ENCODE measurements around the gene PBX3. TPM values are rescaled to one million over a fixed set of nuclear protein-coding genes. Genes with fewer than 3 reads are reported as not detected.

Gene PBX3
- total RNA-seq, 1 donor from 2014 or later: 74.2 TPM

DNA sequence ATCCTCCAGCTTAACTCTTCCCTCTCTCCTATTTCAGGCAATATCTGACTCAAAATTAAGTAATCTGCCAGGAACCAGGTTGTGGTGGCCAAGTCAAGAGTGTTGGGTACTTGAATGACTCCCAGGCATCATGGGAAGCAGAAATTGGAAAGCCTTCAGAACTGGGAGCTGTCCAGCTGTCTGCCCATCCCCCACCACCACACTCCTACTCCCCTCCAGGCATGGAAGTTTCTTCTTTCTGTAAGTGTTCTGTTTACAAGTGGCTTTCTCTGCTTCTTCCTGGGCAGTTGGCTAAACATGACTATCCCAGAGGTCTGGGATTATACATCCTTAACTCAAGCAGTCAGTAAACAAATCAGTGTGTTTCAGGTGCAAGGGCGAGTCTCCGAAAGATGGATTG is 14.6 kb upstream of the PBX3 start:
- no peak overlapping the region for H3K4me3 Mint-ChIP-seq

GRCh38 chr9:125739436-125739835 is 7.7 kb upstream of the PBX3 start:
- no peaks in the 10 kb centered on the region for H3K9me3 Mint-ChIP-seq
- H3K27me3 Mint-ChIP-seq (ENCODE audit: low read depth): peaks cover 12% of the 10 kb centered on the region
- no peak for TF ChIP-seq CTCF (IDR thresholded peaks at IDR 0.05; ENCODE audit: unreplicated experiment)
- no peak overlapping the region for H3K4me3 Mint-ChIP-seq
- no peak overlapping the region for H3K27ac Mint-ChIP-seq
- DNase-seq (ENCODE audit: low spot score in 2 of 2, unreplicated experiment in 2 of 2): no peak
- no peaks in the 10 kb centered on the region for H3K36me3 Mint-ChIP-seq
- H3K4me1 Mint-ChIP-seq: no peaks in the 10 kb centered on the region

More for the DNA sequence above, 14.6 kb upstream of the PBX3 start:
- Mint-ChIP-seq H3K27ac (no peak overlapping the region), H3K27me3 (ENCODE audit: low read depth) (peaks cover 29% of the 10 kb centered on the region), H3K36me3 (no peaks in the 10 kb centered on the region), H3K9me3 (no peaks in the 10 kb centered on the region), H3K4me1 (no peaks in the 10 kb centered on the region)
- no peak for TF ChIP-seq CTCF (IDR thresholded peaks at IDR 0.05; ENCODE audit: unreplicated experiment)
- peak in 1 of 2 experiments; percentile 50 for DNase-seq (ENCODE audit: low spot score in 2 of 2, unreplicated experiment in 2 of 2)

DNA sequence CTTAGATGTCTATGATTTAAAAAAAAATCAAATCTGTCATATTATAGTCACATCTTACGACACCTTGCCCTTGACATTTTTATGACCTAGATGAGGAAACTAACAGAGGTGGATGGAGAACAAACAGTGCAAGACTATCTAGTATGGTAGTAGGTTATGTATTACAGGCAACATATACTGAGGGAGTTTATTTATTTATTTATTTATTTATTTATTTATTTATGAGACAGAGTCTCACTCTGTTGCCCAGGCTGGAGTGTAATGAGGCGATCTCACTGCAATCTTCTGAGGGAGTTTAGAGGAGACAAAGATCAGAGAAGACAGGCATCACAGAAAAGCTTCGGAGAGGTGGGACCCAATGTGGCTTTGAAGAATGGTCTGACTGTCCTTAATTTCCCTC is 4.5 kb upstream of the PBX3 start:
- Mint-ChIP-seq H3K4me3 (no peak overlapping the region), H3K27ac (no peak overlapping the region), H3K36me3 (no peaks in the 10 kb centered on the region)

DNA sequence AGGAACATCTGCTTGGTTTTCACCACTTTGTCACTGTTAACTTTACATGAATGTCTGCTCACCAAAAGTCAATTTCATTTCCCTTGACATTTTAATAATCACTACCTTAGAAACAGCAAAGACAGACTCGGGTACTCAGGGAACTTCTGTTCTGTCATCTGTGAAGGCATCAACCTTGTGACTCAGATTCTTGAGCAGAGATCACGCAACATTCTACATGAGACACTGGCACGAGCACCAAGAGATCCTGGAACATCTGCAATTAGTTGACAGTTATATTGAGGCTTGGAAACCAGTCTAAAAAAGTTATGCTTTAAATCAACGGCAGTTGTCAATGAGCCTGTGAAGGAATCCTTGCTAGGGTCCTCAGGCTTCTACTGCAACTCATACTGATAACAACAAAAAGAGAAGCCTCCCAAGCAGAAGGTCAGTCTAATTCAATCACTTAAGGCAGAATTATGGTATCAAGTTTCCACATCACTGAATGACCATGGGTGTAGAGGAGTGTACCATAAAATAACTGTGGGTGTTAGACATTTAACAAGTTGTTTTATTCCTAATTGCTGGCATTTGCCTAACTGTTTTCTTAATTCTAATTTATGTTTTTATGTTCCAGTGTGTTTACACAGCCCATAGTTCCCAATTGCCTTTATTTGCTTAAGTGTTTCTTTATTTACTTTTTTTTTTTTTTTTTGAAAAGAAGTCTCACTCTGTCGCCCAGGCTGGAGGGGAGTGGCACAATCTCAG is 3.3 kb upstream of the PBX3 start:
- no peak for TF ChIP-seq CTCF (IDR thresholded peaks at IDR 0.05; ENCODE audit: unreplicated experiment)
- no peaks in the 10 kb centered on the region for H3K36me3 Mint-ChIP-seq
- peaks cover 6% of the 10 kb centered on the region for H3K4me1 Mint-ChIP-seq
- peaks cover 3% of the 10 kb centered on the region for H3K27me3 Mint-ChIP-seq (ENCODE audit: low read depth)
- no peak for DNase-seq (ENCODE audit: low spot score in 2 of 2, unreplicated experiment in 2 of 2)
- no peak overlapping the region for H3K4me3 Mint-ChIP-seq
- no peaks in the 10 kb centered on the region for H3K9me3 Mint-ChIP-seq
- no peak overlapping the region for H3K27ac Mint-ChIP-seq

More for the DNA sequence above, 4.5 kb upstream of the PBX3 start:
- Mint-ChIP-seq H3K4me1 (no peaks in the 10 kb centered on the region), H3K9me3 (no peaks in the 10 kb centered on the region), H3K27me3 (ENCODE audit: low read depth) (peaks cover 6% of the 10 kb centered on the region)
- TF ChIP-seq CTCF (IDR thresholded peaks at IDR 0.05; ENCODE audit: unreplicated experiment): no peak
- no peak for DNase-seq (ENCODE audit: low spot score in 2 of 2, unreplicated experiment in 2 of 2)

DNA sequence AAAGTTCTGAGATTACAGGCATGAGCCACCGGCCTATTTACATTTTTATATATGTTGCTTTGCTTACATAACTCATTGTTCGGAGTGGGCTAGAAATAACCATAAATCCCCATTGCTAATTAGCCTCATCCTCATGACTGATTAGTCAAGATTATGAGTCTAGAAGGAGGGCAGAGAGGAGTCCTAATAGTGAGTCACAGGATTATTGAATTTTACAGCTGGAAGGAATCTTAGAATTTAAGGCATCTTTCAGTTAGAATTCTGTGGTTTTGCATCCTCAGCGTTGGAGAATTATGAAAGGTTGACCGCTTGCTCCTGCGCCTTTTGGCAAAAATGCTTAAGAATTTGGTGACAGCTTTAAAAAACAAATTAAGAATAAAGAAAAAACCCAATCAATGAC is 2.6 kb upstream of the PBX3 start:
- Mint-ChIP-seq H3K4me1 (peaks cover 13% of the 10 kb centered on the region), H3K27ac (no peak overlapping the region), H3K36me3 (peaks cover 2% of the 10 kb centered on the region), H3K9me3 (no peaks in the 10 kb centered on the region), H3K4me3 (peak overlapping the region; percentile 8), H3K27me3 (ENCODE audit: low read depth) (peaks cover 3% of the 10 kb centered on the region)
- no peak for TF ChIP-seq CTCF (IDR thresholded peaks at IDR 0.05; ENCODE audit: unreplicated experiment)
- no peak for DNase-seq (ENCODE audit: low spot score in 2 of 2, unreplicated experiment in 2 of 2)

Data from mesothelial cell of epicardium (in vitro differentiated cells).